HEK293T (cell line): ENCODE results near the gene EPHA2.

ENCODE experiments used
- ARNT ChIP-seq: fragments of 450-650 bp; IDR thresholded peaks from 2 replicates; pipeline ENCODE4 v1.6.1; 2017; ENCODE audit warnings: mild to moderate bottlenecking
- FOXM1 ChIP-seq: fragments of 450-650 bp; IDR thresholded peaks from 2 replicates; pipeline ENCODE4 v1.6.1; 2017; ENCODE audit warnings: mild to moderate bottlenecking, borderline replicate concordance

DNA sequence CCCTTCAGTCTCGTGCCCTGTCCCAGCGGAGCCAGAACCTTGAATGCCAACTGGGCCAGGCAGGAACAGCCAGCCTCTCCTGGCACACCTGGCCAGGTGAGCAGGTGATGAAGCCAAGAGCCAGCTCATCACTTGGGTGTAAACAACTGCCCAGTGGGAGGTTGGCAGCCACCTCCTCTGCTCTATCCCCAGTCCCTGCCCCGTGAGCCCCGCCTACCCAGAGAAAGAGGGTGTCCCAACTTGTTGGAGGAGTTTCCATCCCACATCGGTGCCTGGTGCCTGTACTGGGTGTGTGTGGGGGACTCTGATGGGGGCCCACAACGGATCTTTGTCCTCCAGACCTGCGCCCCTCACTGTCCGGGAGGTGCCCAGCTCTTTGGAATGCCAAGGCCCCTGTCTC, 64.6 kb downstream of the EPHA2 start:
- TF ChIP-seq ARNT, result no peak
- no peak for TF ChIP-seq FOXM1
